Adrenal gland (tissue), 12 donors: ENCODE results near the gene CBL. TPM values are rescaled to one million over a fixed set of nuclear protein-coding genes. Genes with fewer than 3 reads are reported as not detected.
"Not testable (repeated sequence)": the region's sequence is repeated elsewhere in the genome, so short reads cannot be mapped to it uniquely, and the experiment has no call there.

Experiments used
- DNase-seq, 7 donors: peaks; one replicate each; pipeline ENCODE4 v3.0.0-alpha.2; 2019 to 2020
- H3K27ac ChIP-seq, 5 donors: fragments of 200-600 bp; sonication (generic) in 4 of 5; 1 replicate in 3 of 5; 2 replicates in 2 of 5; pipeline versions ENCODE4 v1.5.1 to v1.8.0; 2016 to 2020; ENCODE audit warnings: mild to moderate bottlenecking in 1 of 5
- H3K27me3 ChIP-seq: fragments of 200-600 bp; 2 replicates; pipeline ENCODE4 v1.8.0; 2021
- H3K36me3 ChIP-seq, 2 donors: fragments of 200-600 bp; replicated peaks in 1 of 2; 1 replicate in 1 of 2; 2 replicates in 1 of 2; pipeline versions ENCODE4 v1.5.1 to v1.8.0; 2018 to 2022
- H3K4me1 ChIP-seq, 2 donors: fragments of 200-600 bp; replicated peaks in 1 of 2; 1 replicate in 1 of 2; 2 replicates in 1 of 2; pipeline versions ENCODE4 v1.5.1 to v1.8.0; 2018 to 2021
- H3K4me3 ChIP-seq, 4 donors: fragments of 200-600 bp; sonication (generic) in 3 of 4; one replicate each; pipeline ENCODE4 v1.5.1; 2016 to 2018
- H3K9me3 ChIP-seq, 3 donors: fragments of 200-600 bp; sonication (generic) in 1 of 3; replicated peaks in 1 of 3; 1 replicate in 2 of 3; 2 replicates in 1 of 3; pipeline versions ENCODE4 v1.5.1 to v1.8.0; 2016 to 2021
- CTCF ChIP-seq, 6 experiments: fragments of 450-650 bp in 4 of 6; fragments of 200-600 bp in 2 of 6; sonication (generic) in 1 of 6; IDR thresholded peaks; 1 replicate in 5 of 6; 2 replicates in 1 of 6; pipeline versions ENCODE4 v1.5.1 to v1.8.0; 2016 to 2021; ENCODE audit warnings: antibody characterized with exemption in 6 of 6, mild to moderate bottlenecking in 2 of 6, moderate library complexity in 1 of 6
- POLR2A ChIP-seq, 2 donors: fragments of 450-650 bp; IDR thresholded peaks; one replicate each; pipeline ENCODE4 v1.6.1; 2017; ENCODE audit warnings: antibody characterized with exemption in 2 of 2, mild to moderate bottlenecking in 2 of 2, moderate library complexity in 1 of 2
- WGBS, 4 donors: extraction: QIAGEN DNeasy Blood & Tissue Kit in 2 of 4; methylation state at CpG; one replicate each; pipeline versions ENCODE4 v1.1.5 to v1.1.7; 2013 to 2017; 5-methylcytosine and 5-hydroxymethylcytosine counted together
- intact Hi-C, 2 donors: fragments of 100-400 bp; cut with DNase I; formaldehyde crosslinking; loops; one replicate each; pipeline versions ENCODE4 v1.14.1 to v1.15.0; 2022 to 2023
- polyA plus RNA-seq, 3 donors: library from polyadenylated mRNA; stranded (reverse); fragments of 200-250 nt in 2 of 3; fragments of 350-450 nt in 1 of 3; fragmentation: Illumina TruSeq in 1 of 3; extraction: RNeasy Lipid Tissue Mini Kit (QIAGEN cat#74804) in 1 of 3; gene quantifications; one replicate each; pipeline ENCODE4 v1.2.3, GENCODE V29; 2013 to 2014
- total RNA-seq, 9 donors: library from RNA; depleted of rRNA in 4 of 9; stranded (reverse); fragments of >200 nt in 4 of 9; fragments of 120-200 nt in 1 of 9; fragmentation: NEBNext Ultra II Directional in 1 of 9; extraction: Animal tissue kit (Norgen Biotek cat#: 25700) in 1 of 9; gene quantifications; one replicate each; pipeline versions ENCODE4 v1.1.0 to v1.2.4, GENCODE V29; 2013 to 2023
- donor health status: healthy with polysubstance abuse.
- donor health status: Bipolar disorder and iron deficiency.
- donor health status: DM: yes; HTN: yes; CAD: no.
- donor health status: DM: no; HTN: no; CAD: no.
- donor health status: DM: no; HTN: no; CAD: no.
- donor health status: DM: yes; HTN: yes; CAD: no.

Gene CBL
- total and polyA plus RNA-seq, 12 donors: 4.9 to 21.9 (median 13.5) TPM

GRCh38 chr11:119189393-119189792 is 16.7 kb upstream of the CBL start:
- H3K4me3 ChIP-seq: no peak overlapping the region

GRCh38 chr11:119190531-119190930 is 15.6 kb upstream of the CBL start:
- TF ChIP-seq POLR2A (IDR thresholded peaks at IDR 0.05) (no peak), CTCF (IDR thresholded peaks at IDR 0.05) (no peak)
- no peaks in the 10 kb centered on the region for H3K4me1 ChIP-seq
- H3K27ac ChIP-seq: no peak overlapping the region
- WGBS, 4 donors: 75 to 92% (median 82%) methylated on average over 7 to 9 of the region's 9 CpGs
- intact Hi-C loops: loop anchor here in 1 of 2 donors (10.0 kb wide), 1 partner anchor 46 kb away; the partner anchor contains the start of gene ABCG4
- no peaks in the 10 kb centered on the region for H3K36me3 ChIP-seq
- DNase-seq: no peak
- H3K9me3 ChIP-seq: no peaks in the 10 kb centered on the region
- H3K4me3 ChIP-seq: no peak overlapping the region
- H3K27me3 ChIP-seq: no peaks in the 10 kb centered on the region

More at GRCh38 chr11:119189393-119189792, 16.7 kb upstream of the CBL start:
- WGBS, 4 donors: 88 to 91% (median 88%) methylated on average over 3 to 4 of the region's 4 CpGs
- Histone ChIP-seq H3K4me1 (no peaks in the 10 kb centered on the region), H3K27me3 (no peaks in the 10 kb centered on the region), H3K27ac (no peak overlapping the region), H3K9me3 (no peaks in the 10 kb centered on the region), H3K36me3 (no peaks in the 10 kb centered on the region)
- intact Hi-C loops: no loop called here
- no peak for DNase-seq
- TF ChIP-seq CTCF (IDR thresholded peaks at IDR 0.05) (no peak), POLR2A (IDR thresholded peaks at IDR 0.05) (no peak)

GRCh38 chr11:119191265-119191664 is 14.9 kb upstream of the CBL start:
- WGBS, 4 donors: 72 to 82% (median 78%) methylated on average over 9 to 14 of the region's 14 CpGs
- intact Hi-C loops: loop anchor here in 1 of 2 donors (10.0 kb wide), 1 partner anchor 46 kb away; the partner anchor contains the start of gene ABCG4
- DNase-seq, H3K27me3 ChIP-seq, H3K36me3 ChIP-seq, H3K27ac ChIP-seq, H3K4me3 ChIP-seq, H3K4me1 ChIP-seq, H3K9me3 ChIP-seq: not testable (repeated sequence)

- Histone ChIP-seq H3K36me3 (no peaks in the 10 kb centered on the region), H3K27ac (no peak overlapping the region), H3K4me3 (no peak overlapping the region), H3K27me3 (no peaks in the 10 kb centered on the region), H3K9me3 (no peaks in the 10 kb centered on the region), H3K4me1 (no peaks in the 10 kb centered on the region)
- 78 to 91% (median 81%) methylated on average over 3 of the region's 3 CpGs for WGBS, 4 donors
- intact Hi-C loops: loop anchor here in 1 of 2 donors (10.0 kb wide), 1 partner anchor 47 kb away; the partner anchor contains the start of gene ABCG4
- TF ChIP-seq POLR2A (IDR thresholded peaks at IDR 0.05): no peak
- TF ChIP-seq CTCF (IDR thresholded peaks at IDR 0.05): no peak
- no peak for DNase-seq
Measured at GRCh38 chr11:119192111-119192510, 14.0 kb upstream of the CBL start.

GRCh38 chr11:119193001-119193400 is 13.1 kb upstream of the CBL start:
- Histone ChIP-seq H3K27me3 (no peaks in the 10 kb centered on the region), H3K36me3 (no peaks in the 10 kb centered on the region), H3K9me3 (no peaks in the 10 kb centered on the region), H3K4me3 (no peak overlapping the region), H3K4me1 (no peaks in the 10 kb centered on the region), H3K27ac (no peak overlapping the region)
- no peak for DNase-seq
- intact Hi-C loops: loop anchor here in 1 of 2 donors (10.0 kb wide), 1 partner anchor 48 kb away; the partner anchor contains the start of gene ABCG4
- TF ChIP-seq POLR2A (IDR thresholded peaks at IDR 0.05) (no peak), CTCF (IDR thresholded peaks at IDR 0.05) (no peak)
- 82 to 95% (median 88%) methylated on average over 5 of the region's 5 CpGs for WGBS, 4 donors
